B cell (primary cell): ENCODE data around the gene RBM26. TPM values are rescaled to one million over a fixed set of nuclear protein-coding genes. Genes with fewer than 3 reads are reported as not detected.

Experiments used
- ATAC-seq: fragments of 200-7000 bp; cut with Tn5 transposase; one replicate; pipeline ENCODE4 v1.10.0; 2021; ENCODE audit warnings: low read depth, mild to moderate bottlenecking, moderate number of reproducible peaks, moderate library complexity
- CTCF ChIA-PET: fragments of 350-600 bp; sonication (Branson Sonifier 250); formaldehyde crosslinking; loops from one replicate; lab custom pipeline; 2021; ENCODE audit warnings: antibody characterized with exemption, inconsistent platforms; lab: Charles Lee
- POLR2A ChIA-PET: fragments of 350-600 bp; sonication (Branson Sonifier 250); formaldehyde crosslinking; loops from one replicate; lab custom pipeline; 2021; ENCODE audit warnings: antibody characterized with exemption; lab: Charles Lee
- DNase-seq: peaks from one replicate; pipeline ENCODE4 v3.0.0; 2013
- H2AFZ ChIP-seq: 2 replicates; pipeline ENCODE4 v1.6.1; 2012; ENCODE audit warnings: mild to moderate bottlenecking, low read depth, low read length; ENCODE audit not compliant: insufficient read depth, poor library complexity, severe bottlenecking
- H3K27ac ChIP-seq, 2 donors: 1 replicate in 1 of 2; 2 replicates in 1 of 2; pipeline ENCODE4 v1.5.1; 2012 to 2013; ENCODE audit warnings: low read length in 2 of 2, mild to moderate bottlenecking in 2 of 2, moderate library complexity in 1 of 2
- H3K27me3 ChIP-seq, 4 experiments: fragments of 200-600 bp in 1 of 4; sonication (generic) in 1 of 4; replicated peaks in 1 of 4; 1 replicate in 2 of 4; 2 replicates in 2 of 4; pipeline versions ENCODE4 v1.6.1 to v1.7.0; 2013 to 2016; ENCODE audit warnings: low read length in 3 of 4, mild to moderate bottlenecking in 2 of 4, mixed read lengths in 1 of 4, moderate library complexity in 1 of 4; ENCODE audit not compliant: insufficient read depth in 4 of 4, control insufficient read depth in 3 of 4; ENCODE audit errors: control extremely low read depth in 1 of 4
- H3K36me3 ChIP-seq, 2 experiments: replicated peaks in 1 of 2; 1 replicate in 1 of 2; 2 replicates in 1 of 2; pipeline versions ENCODE4 v1.6.1 to v1.7.1; 2013; ENCODE audit warnings: low read length in 1 of 2; ENCODE audit not compliant: insufficient read depth in 2 of 2, control insufficient read depth in 1 of 2; ENCODE audit errors: control extremely low read depth in 1 of 2, extremely low read depth in 1 of 2
- H3K4me1 ChIP-seq, 2 donors: fragments of 200-600 bp in 1 of 2; sonication (generic) in 1 of 2; 1 replicate in 1 of 2; 2 replicates in 1 of 2; pipeline versions ENCODE4 v1.5.1 to v1.6.1; 2013 to 2017; ENCODE audit warnings: low read length in 2 of 2; ENCODE audit not compliant: control insufficient read depth in 2 of 2, insufficient read depth in 2 of 2
- H3K4me2 ChIP-seq: replicated peaks from 2 replicates; pipeline ENCODE3; 2012; ENCODE audit warnings: mild to moderate bottlenecking, low read depth, low read length; ENCODE audit not compliant: poor library complexity, severe bottlenecking
- H3K4me3 ChIP-seq, 5 experiments: fragments of 200-600 bp in 1 of 5; sonication (generic) in 1 of 5; 1 replicate in 3 of 5; 2 replicates in 2 of 5; pipeline versions ENCODE4 v1.5.1 to v1.7.0; 2011 to 2016; ENCODE audit warnings: low read length in 4 of 5, mild to moderate bottlenecking in 4 of 5, low read depth in 2 of 5, control low read depth in 1 of 5, moderate library complexity in 1 of 5; ENCODE audit not compliant: insufficient read depth in 1 of 5; ENCODE audit errors: control extremely low read depth in 1 of 5, extremely low read depth in 1 of 5
- H3K79me2 ChIP-seq: fragments of 200-600 bp; sonication (generic); one replicate; pipeline ENCODE4 v1.6.0; 2016; ENCODE audit warnings: low read length; ENCODE audit not compliant: control insufficient read depth, insufficient read depth
- H3K9ac ChIP-seq: fragments of 200-600 bp; sonication (generic); 2 replicates; pipeline ENCODE4 v1.6.1; 2017; ENCODE audit warnings: mild to moderate bottlenecking, low read length, moderate library complexity
- H3K9me3 ChIP-seq, 3 donors: one replicate each; pipeline versions ENCODE4 v1.6.1 to v1.7.1; 2013; ENCODE audit warnings: low read length in 2 of 3; ENCODE audit not compliant: control insufficient read depth in 2 of 3, insufficient read depth in 1 of 3; ENCODE audit errors: control extremely low read depth in 1 of 3
- H4K20me1 ChIP-seq: 2 replicates; pipeline ENCODE4 v1.6.0; 2012; ENCODE audit warnings: mild to moderate bottlenecking, low read length; ENCODE audit not compliant: insufficient read depth, control insufficient read depth, poor library complexity, severe bottlenecking
- H3K27ac Mint-ChIP-seq: one replicate; pipeline ENCODE4 v1.8.0; 2021; ENCODE audit warnings: mixed read lengths
- H3K27me3 Mint-ChIP-seq: one replicate; pipeline ENCODE4 v1.8.0; 2021; ENCODE audit warnings: mixed read lengths
- H3K4me1 Mint-ChIP-seq: one replicate; pipeline ENCODE4 v1.8.0; 2021; ENCODE audit warnings: mixed read lengths
- H3K4me3 Mint-ChIP-seq: one replicate; pipeline ENCODE4 v1.8.0; 2021; ENCODE audit warnings: mixed read lengths
- H3K9me3 Mint-ChIP-seq: one replicate; pipeline ENCODE4 v1.8.0; 2022; ENCODE audit warnings: mixed read lengths; ENCODE audit not compliant: insufficient read depth
- EZH2 ChIP-seq: IDR thresholded peaks from 2 replicates; pipeline ENCODE4 v1.6.1; 2012; ENCODE audit warnings: borderline replicate concordance, low read depth, mild to moderate bottlenecking, moderate library complexity, low read length; ENCODE audit not compliant: insufficient read depth, poor library complexity, severe bottlenecking
- WGBS: methylation state at CpG from one replicate; pipeline ENCODE4 v1.1.5; 2013; ENCODE audit warnings: missing lambda C conversion rate; ENCODE audit not compliant: insufficient coverage; 5-methylcytosine and 5-hydroxymethylcytosine counted together
- intact Hi-C: fragments of 100-400 bp; cut with micrococcal nuclease; formaldehyde crosslinking; loops from one replicate; pipeline ENCODE4 v1.10.0; 2022
- polyA plus RNA-seq: library from polyadenylated mRNA; depleted of rRNA; stranded (reverse); fragments of >200 nt; gene quantifications from 2 replicates; pipeline ENCODE4 v1.2.3, GENCODE V29; 2012
- total RNA-seq, 2 donors: library from RNA; stranded (reverse); fragments of 120-200 nt in 1 of 2; gene quantifications; 1 replicate in 1 of 2; 2 replicates in 1 of 2; pipeline versions ENCODE4 v1.2.3 to v1.2.4, GENCODE V29; 2013 to 2022
- TF ChIP-seq, protein P1 (sequence below): fragments of 200-600 bp; IDR thresholded peaks from one replicate; pipeline ENCODE4 v1.8.0; 2022; ENCODE audit warnings: antibody characterized with exemption, mild to moderate bottlenecking

Gene RBM26
- total and polyA plus RNA-seq, 2 donors (not counting 1 experiment from before 2014, with no cell fraction given), result 34.5 to 159 TPM

DNA sequence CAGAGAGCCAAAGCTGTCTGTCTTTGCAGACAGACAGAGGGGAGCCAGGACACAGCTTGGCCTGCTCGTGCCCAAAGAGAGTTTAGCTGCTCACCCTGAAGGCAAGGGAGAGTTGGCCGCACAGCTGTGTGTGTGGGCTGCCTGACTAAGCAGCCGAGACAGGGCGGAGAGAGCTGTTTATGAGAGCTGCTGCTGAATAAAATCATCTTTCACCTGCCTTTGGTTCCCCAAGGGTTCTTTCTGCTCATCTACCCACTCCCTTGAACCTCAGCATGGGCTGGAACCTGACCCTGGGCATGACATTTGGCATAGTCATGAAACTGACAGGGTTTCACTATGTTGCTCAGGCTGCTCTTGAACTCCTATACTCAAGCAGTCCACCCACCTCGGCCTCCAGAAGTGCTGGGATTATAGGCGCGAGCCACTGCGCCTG lies 98.2 kb downstream of the RBM26 start:
- no peaks in the 10 kb centered on the region for H3K36me3 ChIP-seq
- intact Hi-C loops, result no loop called here
- no peak overlapping the region for H3K9ac ChIP-seq
- ATAC-seq (no peak), DNase-seq (no peak)
- 53% methylated on average over 3 of the region's 8 CpGs for WGBS
- Mint-ChIP-seq H3K9me3 (no peaks in the 10 kb centered on the region), H3K4me1 (peaks cover 4% of the 10 kb centered on the region), H3K27me3 (peaks cover under 1% of the 10 kb centered on the region), H3K4me3 (no peak overlapping the region), H3K27ac (no peak overlapping the region)
- H3K27ac ChIP-seq, result no peak overlapping the region
- POLR2A ChIA-PET, result no interaction called here
- no peaks in the 10 kb centered on the region for H3K79me2 ChIP-seq
- H3K4me3 ChIP-seq, result no peak overlapping the region
- no peaks in the 10 kb centered on the region for H4K20me1 ChIP-seq
- no peak overlapping the region for H3K4me2 ChIP-seq
- no peaks in the 10 kb centered on the region for H3K9me3 ChIP-seq
- CTCF ChIA-PET, result no interaction called here
- H3K27me3 ChIP-seq, result no peaks in the 10 kb centered on the region
- TF ChIP-seq, protein P1, sequence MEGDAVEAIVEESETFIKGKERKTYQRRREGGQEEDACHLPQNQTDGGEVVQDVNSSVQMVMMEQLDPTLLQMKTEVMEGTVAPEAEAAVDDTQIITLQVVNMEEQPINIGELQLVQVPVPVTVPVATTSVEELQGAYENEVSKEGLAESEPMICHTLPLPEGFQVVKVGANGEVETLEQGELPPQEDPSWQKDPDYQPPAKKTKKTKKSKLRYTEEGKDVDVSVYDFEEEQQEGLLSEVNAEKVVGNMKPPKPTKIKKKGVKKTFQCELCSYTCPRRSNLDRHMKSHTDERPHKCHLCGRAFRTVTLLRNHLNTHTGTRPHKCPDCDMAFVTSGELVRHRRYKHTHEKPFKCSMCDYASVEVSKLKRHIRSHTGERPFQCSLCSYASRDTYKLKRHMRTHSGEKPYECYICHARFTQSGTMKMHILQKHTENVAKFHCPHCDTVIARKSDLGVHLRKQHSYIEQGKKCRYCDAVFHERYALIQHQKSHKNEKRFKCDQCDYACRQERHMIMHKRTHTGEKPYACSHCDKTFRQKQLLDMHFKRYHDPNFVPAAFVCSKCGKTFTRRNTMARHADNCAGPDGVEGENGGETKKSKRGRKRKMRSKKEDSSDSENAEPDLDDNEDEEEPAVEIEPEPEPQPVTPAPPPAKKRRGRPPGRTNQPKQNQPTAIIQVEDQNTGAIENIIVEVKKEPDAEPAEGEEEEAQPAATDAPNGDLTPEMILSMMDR, result no peak
- no peak for TF ChIP-seq EZH2
- no peaks in the 10 kb centered on the region for H3K4me1 ChIP-seq
- no peak overlapping the region for H2AFZ ChIP-seq

DNA sequence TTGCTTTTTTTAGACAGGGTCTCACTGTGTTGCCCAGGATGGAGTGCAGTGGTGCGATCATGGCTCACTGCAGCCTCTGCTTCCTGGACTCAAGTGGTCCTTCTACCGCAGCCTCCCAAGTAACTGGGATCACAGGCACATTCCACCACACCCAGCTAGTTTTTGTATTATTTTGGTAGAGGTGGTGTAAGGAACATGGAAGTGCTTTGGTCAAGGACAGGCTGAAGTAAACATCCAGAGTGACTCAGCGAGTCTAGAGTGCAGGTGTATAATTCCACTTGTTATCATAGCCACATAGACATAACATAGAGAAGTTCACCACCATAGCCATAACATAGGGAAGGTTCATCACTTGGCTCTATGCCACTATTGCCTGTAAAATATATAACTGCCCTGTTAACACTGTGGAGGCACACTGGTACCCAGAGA lies 98.6 kb downstream of the RBM26 start:
- Histone ChIP-seq H3K79me2 (no peaks in the 10 kb centered on the region), H3K27me3 (no peaks in the 10 kb centered on the region), H3K4me3 (no peak overlapping the region), H2AFZ (no peak overlapping the region), H3K9me3 (no peaks in the 10 kb centered on the region), H3K36me3 (no peaks in the 10 kb centered on the region), H3K27ac (no peak overlapping the region), H3K4me1 (no peaks in the 10 kb centered on the region), H3K4me2 (no peak overlapping the region), H3K9ac (no peak overlapping the region), H4K20me1 (no peaks in the 10 kb centered on the region)
- Mint-ChIP-seq H3K27ac (no peak overlapping the region), H3K4me3 (no peak overlapping the region), H3K4me1 (peaks cover 4% of the 10 kb centered on the region), H3K9me3 (no peaks in the 10 kb centered on the region), H3K27me3 (peaks cover 5% of the 10 kb centered on the region)
- POLR2A ChIA-PET, result no interaction called here
- CTCF ChIA-PET, result interaction anchor here (0.7 kb wide), 1 partner anchor 117 kb away, joined by 3 read pairs; no protein-coding TSS in a partner anchor
- 100% methylated on average over 1 of the region's 3 CpGs for WGBS
- DNase-seq, result no peak
- intact Hi-C loops, result no loop called here
- no peak for TF ChIP-seq EZH2
- TF ChIP-seq, protein P1, result no peak
- no peak for ATAC-seq
